Measurements from ENCODE around the gene DYNLT4. TPM values are rescaled to one million over a fixed set of nuclear protein-coding genes. Genes with fewer than 3 reads are reported as not detected.
A peak's percentile ranks its signal among the peaks of the same experiment; 100 is the strongest.
"Not testable (repeated sequence)": the region's sequence is repeated elsewhere in the genome, so short reads cannot be mapped to it uniquely, and the experiment has no call there.

DYNLT4 gene
- total and polyA plus RNA-seq, 2 experiments from 2014 or later: 0.59 TPM; not detected in 1

- peak overlapping the region; percentile 79 for H3K4me2 ChIP-seq (ENCODE audit: unreplicated experiment)
- H3K9me3 ChIP-seq (ENCODE audit: low read depth): no peaks in the 10 kb centered on the region
- H3K4me1 ChIP-seq (ENCODE audit: insufficient read depth): peaks cover 26% of the 10 kb centered on the region
- H3K27me3 ChIP-seq (replicated peaks; ENCODE audit: insufficient read depth): no peaks in the 10 kb centered on the region
- H3K36me3 ChIP-seq (ENCODE audit: low read depth): peaks cover 6% of the 10 kb centered on the region; the same call in 1 of the 2 replicates
- 1 to 2% methylated on average over 13 of the region's 13 CpGs for WGBS, 2 experiments (ENCODE audit: low coverage in 1 of 2, low lambda C conversion rate in 2 of 2, missing lambda C conversion rate in 2 of 2)
- H3K27ac ChIP-seq: peak overlapping the region; percentile 89
- H3K79me2 ChIP-seq (ENCODE audit: insufficient read depth): no peaks in the 10 kb centered on the region
- H3F3A ChIP-seq (ENCODE audit: insufficient read depth): peaks cover 53% of the 10 kb centered on the region
- no peaks in the 10 kb centered on the region for H4K20me1 ChIP-seq (ENCODE audit: insufficient read depth)
- in situ Hi-C loops (cut with MboI): no loop called here
- no peak for DNase-seq
- TF ChIP-seq EZH2phosphoT487 (IDR thresholded peaks at IDR 0.05; ENCODE audit: insufficient read depth, low read depth) (no peak), EZH2 (IDR thresholded peaks at IDR 0.05; ENCODE audit: insufficient read depth, poor library complexity, severe bottlenecking) (no peak)
- H2AFZ ChIP-seq: peak overlapping the region; percentile 10; the same call in 1 of the 2 replicates
- H3K9ac ChIP-seq: peak overlapping the region; percentile 86
- H3K4me3 ChIP-seq: peak overlapping the region; percentile 73
- H3K9me2 ChIP-seq (ENCODE audit: insufficient read depth): no peaks in the 10 kb centered on the region
Measured at GRCh38 chr1:44819196-44819607, 12.1 kb upstream of the DYNLT4 start.

GRCh38 chr1:44817771-44818495, 10.8 kb upstream of the DYNLT4 start:
- no peaks in the 10 kb centered on the region for H4K20me1 ChIP-seq (ENCODE audit: insufficient read depth)
- no peak overlapping the region for H3K4me2 ChIP-seq (ENCODE audit: unreplicated experiment)
- peak overlapping the region; percentile 89; the same call in 1 of the 2 replicates for H3K27ac ChIP-seq
- in situ Hi-C loops (cut with MboI): no loop called here
- no peaks in the 10 kb centered on the region for H3K9me2 ChIP-seq (ENCODE audit: insufficient read depth)
- no peak overlapping the region for H2AFZ ChIP-seq
- peaks cover 33% of the 10 kb centered on the region for H3K4me1 ChIP-seq (ENCODE audit: insufficient read depth)
- no peaks in the 10 kb centered on the region for H3K27me3 ChIP-seq (replicated peaks; ENCODE audit: insufficient read depth)
- peaks cover 6% of the 10 kb centered on the region; the same call in 1 of the 2 replicates for H3K36me3 ChIP-seq (ENCODE audit: low read depth)
- 94 to 97% methylated on average over 11 of the region's 11 CpGs for WGBS, 2 experiments (ENCODE audit: low coverage in 1 of 2, low lambda C conversion rate in 2 of 2, missing lambda C conversion rate in 2 of 2)
- H3K9ac ChIP-seq: no peak overlapping the region
- no peaks in the 10 kb centered on the region for H3K79me2 ChIP-seq (ENCODE audit: insufficient read depth)
- TF ChIP-seq EZH2phosphoT487 (IDR thresholded peaks at IDR 0.05; ENCODE audit: insufficient read depth, low read depth): no peak
- TF ChIP-seq EZH2 (IDR thresholded peaks at IDR 0.05; ENCODE audit: insufficient read depth, poor library complexity, severe bottlenecking): no peak
- peaks cover 56% of the 10 kb centered on the region for H3F3A ChIP-seq (ENCODE audit: insufficient read depth)
- H3K4me3 ChIP-seq: peak overlapping the region; percentile 73; the same call in 1 of the 2 replicates
- no peak for DNase-seq
- H3K9me3 ChIP-seq (ENCODE audit: low read depth): no peaks in the 10 kb centered on the region

GRCh38 chr1:44817307-44817706, 10.2 kb upstream of the DYNLT4 start:
- no peaks in the 10 kb centered on the region for H3K27me3 ChIP-seq (replicated peaks; ENCODE audit: insufficient read depth)
- no peak overlapping the region for H2AFZ ChIP-seq
- no peaks in the 10 kb centered on the region for H3K9me3 ChIP-seq (ENCODE audit: low read depth)
- H3K27ac ChIP-seq: no peak overlapping the region
- WGBS, 2 experiments (ENCODE audit: low coverage in 1 of 2, low lambda C conversion rate in 2 of 2, missing lambda C conversion rate in 2 of 2): 98 to 100% methylated on average over 2 of the region's 2 CpGs
- H3K9ac ChIP-seq: no peak overlapping the region
- H3K79me2 ChIP-seq (ENCODE audit: insufficient read depth): 0 out of 2 replicates have a peak, but pooled peaks cover 3% of the 10 kb centered on the region
- DNase-seq: no peak
- H3K4me3 ChIP-seq: no peak overlapping the region
- TF ChIP-seq EZH2 (IDR thresholded peaks at IDR 0.05; ENCODE audit: insufficient read depth, poor library complexity, severe bottlenecking): no peak
- TF ChIP-seq EZH2phosphoT487 (IDR thresholded peaks at IDR 0.05; ENCODE audit: insufficient read depth, low read depth): no peak
- peaks cover 56% of the 10 kb centered on the region for H3F3A ChIP-seq (ENCODE audit: insufficient read depth)
- H3K36me3 ChIP-seq (ENCODE audit: low read depth): peaks cover 6% of the 10 kb centered on the region; the same call in 1 of the 2 replicates
- no peaks in the 10 kb centered on the region for H4K20me1 ChIP-seq (ENCODE audit: insufficient read depth)
- in situ Hi-C loops (cut with MboI): no loop called here
- H3K4me1 ChIP-seq (ENCODE audit: insufficient read depth): peaks cover 33% of the 10 kb centered on the region
- H3K4me2 ChIP-seq (ENCODE audit: unreplicated experiment): no peak overlapping the region
- no peaks in the 10 kb centered on the region for H3K9me2 ChIP-seq (ENCODE audit: insufficient read depth)

DNA sequence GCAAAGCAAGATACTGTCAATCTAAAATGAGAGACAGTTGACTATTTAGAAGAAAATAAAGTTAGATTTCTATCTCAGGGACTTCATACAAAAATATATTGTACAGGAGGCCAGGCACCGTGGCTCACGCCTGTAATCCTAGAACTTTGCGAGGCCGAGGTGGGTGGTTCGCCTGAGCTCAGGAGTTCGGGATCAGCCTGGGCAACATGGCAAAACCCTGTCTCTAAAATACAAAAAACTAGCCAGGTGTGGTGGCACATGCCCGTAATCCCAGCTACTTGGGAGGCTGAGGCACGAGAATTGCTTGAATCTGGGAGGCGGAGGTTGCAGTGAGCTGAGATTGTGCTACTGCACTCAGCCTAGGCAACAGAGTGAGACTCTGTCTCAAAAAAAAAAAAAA, 8.8 kb upstream of the DYNLT4 start:
- H3K9me2 ChIP-seq (ENCODE audit: insufficient read depth); in situ Hi-C loops (cut with MboI); H3K36me3 ChIP-seq (ENCODE audit: low read depth); H3K27me3 ChIP-seq (replicated peaks; ENCODE audit: insufficient read depth); H3K4me3 ChIP-seq; H3K4me2 ChIP-seq (ENCODE audit: unreplicated experiment); H3K79me2 ChIP-seq (ENCODE audit: insufficient read depth); DNase-seq; H3K9me3 ChIP-seq (ENCODE audit: low read depth); H2AFZ ChIP-seq; H4K20me1 ChIP-seq (ENCODE audit: insufficient read depth): not testable (repeated sequence)
- WGBS, 2 experiments (ENCODE audit: low coverage in 1 of 2, low lambda C conversion rate in 2 of 2, missing lambda C conversion rate in 2 of 2): 87 to 89% methylated on average over 9 of the region's 9 CpGs
- Histone ChIP-seq H3F3A (ENCODE audit: insufficient read depth) (peaks cover 67% of the 10 kb centered on the region), H3K9ac (peak overlapping the region; percentile 27; the same call in 1 of the 2 replicates), H3K4me1 (ENCODE audit: insufficient read depth) (peaks cover 45% of the 10 kb centered on the region), H3K27ac (peak overlapping the region; percentile 34)

All from GM23248 (cell line).